Naive B cell (primary cell): ENCODE results near the gene LRR1. TPM values are rescaled to one million over a fixed set of nuclear protein-coding genes. Genes with fewer than 3 reads are reported as not detected.

Source experiments
- ATAC-seq, 2 donors: fragments of 150-1000 bp; cut with Tn5 transposase; 2 replicates each; pipeline ENCODE4 v1.10.0; 2021; ENCODE audit warnings: low read depth in 2 of 2, mild to moderate bottlenecking in 2 of 2, moderate library complexity in 2 of 2
- DNase-seq: peaks from one replicate; pipeline ENCODE4 v3.0.0; 2022
- H3K27ac Mint-ChIP-seq, 6 donors: one replicate each; pipeline ENCODE4 v1.8.0; 2020 to 2022; ENCODE audit warnings: mild to moderate bottlenecking in 6 of 6, mixed read lengths in 6 of 6, moderate library complexity in 5 of 6, inconsistent platforms in 2 of 6
- H3K27me3 Mint-ChIP-seq, 3 donors: one replicate each; pipeline ENCODE4 v1.8.0; 2021 to 2022; ENCODE audit warnings: mixed read lengths in 3 of 3, mild to moderate bottlenecking in 1 of 3
- H3K36me3 Mint-ChIP-seq, 2 donors: one replicate each; pipeline ENCODE4 v1.8.0; 2020 to 2022; ENCODE audit warnings: mixed read lengths in 2 of 2, inconsistent platforms in 1 of 2, mild to moderate bottlenecking in 1 of 2
- H3K4me1 Mint-ChIP-seq, 3 donors: one replicate each; pipeline ENCODE4 v1.8.0; 2020 to 2022; ENCODE audit warnings: mixed read lengths in 3 of 3, inconsistent platforms in 1 of 3, mild to moderate bottlenecking in 1 of 3, moderate library complexity in 1 of 3
- H3K4me3 Mint-ChIP-seq, 8 donors: one replicate each; pipeline ENCODE4 v1.8.0; 2020 to 2022; ENCODE audit warnings: mild to moderate bottlenecking in 8 of 8, mixed read lengths in 8 of 8, moderate library complexity in 8 of 8, inconsistent platforms in 2 of 8
- H3K9me3 Mint-ChIP-seq, 7 donors: one replicate each; pipeline ENCODE4 v1.8.0; 2020 to 2022; ENCODE audit warnings: mixed read lengths in 7 of 7, mild to moderate bottlenecking in 5 of 7, inconsistent platforms in 2 of 7, moderate library complexity in 1 of 7
- polyA plus RNA-seq, 6 donors: library from polyadenylated mRNA; unstranded; fragments of 300-500 nt; fragmentation: Illumina TruSeq; gene quantifications; one replicate each; pipeline ENCODE4 v1.2.3, GENCODE V29; 2021; ENCODE audit warnings: low read depth in 6 of 6

The LRR1 gene
- polyA plus RNA-seq, 6 donors from 2014 or later = 9.1 to 13.5 (median 10.1) TPM

GRCh38 chr14:49622022-49622607 lies 23.4 kb downstream of the LRR1 start:
- Mint-ChIP-seq H3K4me1 (peaks cover 31 to 52% (median 41%) of the 10 kb centered on the region in 3 donors), H3K9me3 (no peaks in the 10 kb centered on the region), H3K4me3 (peak overlapping the region; percentile 96 to 99 (median 98)), H3K27me3 (no peaks in the 10 kb centered on the region), H3K36me3 (peaks cover 5 to 12% of the 10 kb centered on the region in 2 donors), H3K27ac (peak overlapping the region in 4 of 6 donors; percentile 63 to 97 (median 90))
- ATAC-seq (no peak), DNase-seq (no peak)

- peak overlapping the region in 2 of 8 donors; percentile 57 to 66 for H3K4me3 Mint-ChIP-seq
- H3K9me3 Mint-ChIP-seq = no peaks in the 10 kb centered on the region
- no peaks in the 10 kb centered on the region for H3K27me3 Mint-ChIP-seq
- H3K4me1 Mint-ChIP-seq = peaks cover 28 to 49% (median 33%) of the 10 kb centered on the region in 3 donors
- peak overlapping the region in 2 of 6 donors; percentile 39 to 89 for H3K27ac Mint-ChIP-seq
- DNase-seq (no peak), ATAC-seq (no peak)
- peaks cover 1 to 7% of the 10 kb centered on the region in 2 donors for H3K36me3 Mint-ChIP-seq
Observed at GRCh38 chr14:49623387-49623786, 24.6 kb downstream of the LRR1 start.

- H3K36me3 Mint-ChIP-seq = no peaks in the 10 kb centered on the region
- peaks cover 20 to 47% (median 26%) of the 10 kb centered on the region in 3 donors for H3K4me1 Mint-ChIP-seq
- DNase-seq (no peak), ATAC-seq (no peak)
- H3K27ac Mint-ChIP-seq = peak overlapping the region in 5 of 6 donors; percentile 15 to 89 (median 39)
- H3K4me3 Mint-ChIP-seq = peak overlapping the region in 3 of 8 donors; percentile 44 to 66 (median 57)
- H3K27me3 Mint-ChIP-seq = no peaks in the 10 kb centered on the region
- no peaks in the 10 kb centered on the region for H3K9me3 Mint-ChIP-seq
Observed at GRCh38 chr14:49623941-49624839, 25.4 kb downstream of the LRR1 start.

- no peaks in the 10 kb centered on the region for H3K9me3 Mint-ChIP-seq
- peaks cover 27 to 69% (median 48%) of the 10 kb centered on the region in 3 donors for H3K4me1 Mint-ChIP-seq
- H3K27me3 Mint-ChIP-seq = no peaks in the 10 kb centered on the region
- peak overlapping the region; percentile 80 to 97 (median 94) for H3K4me3 Mint-ChIP-seq
- peak; percentile 69 to 73 for ATAC-seq
- peaks cover 13 to 15% of the 10 kb centered on the region in 2 donors for H3K36me3 Mint-ChIP-seq
- DNase-seq = peak; percentile 96
- H3K27ac Mint-ChIP-seq = peak overlapping the region; percentile 90 to 99 (median 96)
Observed at GRCh38 chr14:49633640-49634546, 35.2 kb downstream of the LRR1 start.

GRCh38 chr14:49634547-49635334 lies 36.0 kb downstream of the LRR1 start, which contains the start of gene DNAAF2:
Gene DNAAF2, minus strand, starts transcription at chr14:49635244. Its CDS starts 95 bp downstream, at chr14:49635149.
- peak; percentile 81 for DNase-seq
- H3K27ac Mint-ChIP-seq = peak within 1 kb of the TSS; percentile 97 to 100 (median 99)
- peaks cover 28 to 73% (median 53%) of the 10 kb centered on the region in 3 donors for H3K4me1 Mint-ChIP-seq
- H3K9me3 Mint-ChIP-seq = no peaks in the 10 kb centered on the region
- H3K27me3 Mint-ChIP-seq = no peaks in the 10 kb centered on the region
- peak within 1 kb of the TSS; percentile 80 to 99 (median 95) for H3K4me3 Mint-ChIP-seq
- peak; percentile 59 to 61 for ATAC-seq
- H3K36me3 Mint-ChIP-seq = peaks cover 16 to 18% of the 10 kb centered on the region in 2 donors

GRCh38 chr14:49636866-49637265 lies 38.1 kb downstream of the LRR1 start:
- Mint-ChIP-seq H3K4me3 (peak overlapping the region in 6 of 8 donors; percentile 6 to 90 (median 66)), H3K27me3 (no peaks in the 10 kb centered on the region), H3K27ac (peak overlapping the region; percentile 28 to 97 (median 89)), H3K36me3 (peaks cover 16 to 18% of the 10 kb centered on the region in 2 donors), H3K9me3 (no peaks in the 10 kb centered on the region), H3K4me1 (peaks cover 34 to 78% (median 50%) of the 10 kb centered on the region in 3 donors)
- DNase-seq (no peak), ATAC-seq (no peak)

GRCh38 chr14:49637534-49638078 lies 38.9 kb downstream of the LRR1 start:
- peaks cover 42 to 78% (median 57%) of the 10 kb centered on the region in 3 donors for H3K4me1 Mint-ChIP-seq
- H3K27me3 Mint-ChIP-seq = no peaks in the 10 kb centered on the region
- DNase-seq = no peak
- peak overlapping the region in 6 of 8 donors; percentile 12 to 90 (median 42) for H3K4me3 Mint-ChIP-seq
- H3K27ac Mint-ChIP-seq = peak overlapping the region in 4 of 6 donors; percentile 12 to 97 (median 79)
- peaks cover 16 to 18% of the 10 kb centered on the region in 2 donors for H3K36me3 Mint-ChIP-seq
- ATAC-seq = no peak
- no peaks in the 10 kb centered on the region for H3K9me3 Mint-ChIP-seq

- Mint-ChIP-seq H3K36me3 (peaks cover 16 to 18% of the 10 kb centered on the region in 2 donors), H3K4me3 (no peak overlapping the region), H3K9me3 (no peaks in the 10 kb centered on the region), H3K4me1 (peaks cover 28 to 69% (median 44%) of the 10 kb centered on the region in 3 donors), H3K27me3 (no peaks in the 10 kb centered on the region), H3K27ac (peak overlapping the region in 4 of 6 donors; percentile 15 to 76 (median 66))
- ATAC-seq (no peak), DNase-seq (no peak)
Observed at GRCh38 chr14:49640540-49641417, 42.0 kb downstream of the LRR1 start.

- ATAC-seq (no peak), DNase-seq (no peak)
- Mint-ChIP-seq H3K4me1 (peaks cover 27 to 63% (median 40%) of the 10 kb centered on the region in 3 donors), H3K27ac (peak overlapping the region in 5 of 6 donors; percentile 10 to 75 (median 53)), H3K27me3 (no peaks in the 10 kb centered on the region), H3K4me3 (peak overlapping the region in 1 of 8 donors; percentile 18), H3K36me3 (peaks cover 14 to 17% of the 10 kb centered on the region in 2 donors), H3K9me3 (no peaks in the 10 kb centered on the region)
Observed at GRCh38 chr14:49641697-49642129, 43.0 kb downstream of the LRR1 start.

GRCh38 chr14:49642163-49642562 lies 43.4 kb downstream of the LRR1 start:
- peaks cover 12 to 13% of the 10 kb centered on the region in 2 donors for H3K36me3 Mint-ChIP-seq
- no peak for ATAC-seq
- H3K4me1 Mint-ChIP-seq = peaks cover 27 to 63% (median 40%) of the 10 kb centered on the region in 3 donors

GRCh38 chr14:49653508-49653907 lies 54.8 kb downstream of the LRR1 start:
- DNase-seq (no peak), ATAC-seq (no peak)
- Mint-ChIP-seq H3K27me3 (no peaks in the 10 kb centered on the region), H3K4me1 (peaks cover 4 to 8% (median 7%) of the 10 kb centered on the region in 3 donors), H3K4me3 (no peak overlapping the region), H3K9me3 (no peaks in the 10 kb centered on the region), H3K27ac (no peak overlapping the region), H3K36me3 (no peaks in the 10 kb centered on the region)

More at GRCh38 chr14:49642163-49642562, 43.4 kb downstream of the LRR1 start:
- DNase-seq = no peak
- H3K27me3 Mint-ChIP-seq = no peaks in the 10 kb centered on the region
- H3K27ac Mint-ChIP-seq = peak overlapping the region in 5 of 6 donors; percentile 41 to 75 (median 59)
- no peaks in the 10 kb centered on the region for H3K9me3 Mint-ChIP-seq
- H3K4me3 Mint-ChIP-seq = peak overlapping the region in 2 of 8 donors; percentile 18 to 32
